ENCODE results near the gene PIP4K2A. TPM values are rescaled to one million over a fixed set of nuclear protein-coding genes. Genes with fewer than 3 reads are reported as not detected.

PIP4K2A gene
- total and polyA plus RNA-seq, 2 of the 8 experiments (the other 6 are each of a cell fraction or from before 2014, with no cell fraction given): 19.0 to 60.9 TPM

- H3K4me3 ChIP-seq (ENCODE audit: extremely low read depth in 1 of 4, insufficient read depth in 2 of 4, low read depth in 3 of 4, low read length in 4 of 4): no peak overlapping the region
- H3K36me3 ChIP-seq (ENCODE audit: control insufficient read depth in 2 of 4, insufficient read depth in 4 of 4, low read length in 3 of 4): no peaks in the 10 kb centered on the region
- H4K20me1 ChIP-seq (replicated peaks in 1 of 2; ENCODE audit: control insufficient read depth in 1 of 2, insufficient read depth in 2 of 2, low read length in 2 of 2): peaks cover 0 to 3% of the 10 kb centered on the region in 2 experiments
- peaks cover 4 to 12% (median 7%) of the 10 kb centered on the region in 4 experiments; a peak in 4 of 7 replicates for H3K4me1 ChIP-seq (replicated peaks in 1 of 4; ENCODE audit: control insufficient read depth in 3 of 4, insufficient read depth in 4 of 4, low read length in 3 of 4)
- no peak for DNase-seq (ENCODE audit: low read depth in 1 of 2, low spot score in 2 of 2)
- no peak overlapping the region for H4K91ac ChIP-seq (replicated peaks; ENCODE audit: insufficient read length, low read length)
- peaks cover 19% of the 10 kb centered on the region for H3K79me1 ChIP-seq (ENCODE audit: low read depth, low read length)
- ChIA-PET POLR2A (ENCODE audit: partially characterized antibody) (no interaction called here), CTCF (ENCODE audit: partially characterized antibody) (interaction anchor here (0.7 to 1.0 kb wide), 3 partner anchors 9 to 334 kb away, joined by 3 to 4 read pairs (median 3); no protein-coding TSS in a partner anchor)
- H4K5ac ChIP-seq (ENCODE audit: insufficient read length, low read depth, low read length): no peak overlapping the region
- 95% methylated on average over 10 of the region's 10 CpGs; no CpG with 5 or more reads in 1 of the 2 experiments for WGBS, 2 experiments (ENCODE audit: extremely low coverage in 1 of 2, insufficient coverage in 1 of 2, insufficient read length in 1 of 2, insufficient replicate concordance in 2 of 2, low coverage in 1 of 2, low lambda C conversion rate in 2 of 2, missing lambda C conversion rate in 1 of 2)
- no peaks in the 10 kb centered on the region for H3K27me3 ChIP-seq (replicated peaks in 1 of 4; ENCODE audit: control insufficient read depth in 3 of 4, extremely low read depth in 1 of 4, insufficient read depth in 3 of 4, low read length in 3 of 4)
- no peak overlapping the region for H4K8ac ChIP-seq (ENCODE audit: extremely low read depth, insufficient read depth, low read length)
- no peak overlapping the region for H2BK20ac ChIP-seq (ENCODE audit: low read length)
- H3K4me2 ChIP-seq (ENCODE audit: insufficient read depth in 1 of 2, low read depth in 2 of 2, low read length in 2 of 2): no peak overlapping the region
- no peak for TF ChIP-seq KDM4A (IDR thresholded peaks at IDR 0.05; ENCODE audit: low read depth, low read length, severe bottlenecking)
- no peak for TF ChIP-seq TAF1 (IDR thresholded peaks at IDR 0.05; ENCODE audit: low read depth, low read length)
- no peak for TF ChIP-seq EZH2 (IDR thresholded peaks at IDR 0.05; ENCODE audit: low read depth, low read length, severe bottlenecking)
- no peak for TF ChIP-seq POU5F1 (IDR thresholded peaks at IDR 0.05; ENCODE audit: low read depth, low read length)
- TF ChIP-seq JUND (IDR thresholded peaks at IDR 0.05; ENCODE audit: low read length): no peak
- no peak for TF ChIP-seq RXRA (IDR thresholded peaks at IDR 0.05; ENCODE audit: insufficient read depth, low read depth, low read length)
- no peak for TF ChIP-seq CHD1 (IDR thresholded peaks at IDR 0.05; ENCODE audit: low read depth, low read length)
- TF ChIP-seq RAD21 (IDR thresholded peaks at IDR 0.05 in 1 of 2, conservative IDR thresholded peaks at IDR 0.05 in 1 of 2; ENCODE audit: low read depth in 2 of 2, low read length in 2 of 2): no peak
- TF ChIP-seq HDAC6 (IDR thresholded peaks at IDR 0.05; ENCODE audit: low read depth, low read length): no peak
- no peak for TF ChIP-seq NRF1 (IDR thresholded peaks at IDR 0.05; ENCODE audit: low read depth, low read length)
- TF ChIP-seq FOSL1 (IDR thresholded peaks at IDR 0.05; ENCODE audit: insufficient read depth, low read depth, low read length): no peak
- TF ChIP-seq KDM1A (IDR thresholded peaks at IDR 0.05; ENCODE audit: borderline replicate concordance, low read length): no peak
- H3K79me2 ChIP-seq (ENCODE audit: control insufficient read depth in 1 of 2, insufficient read depth in 2 of 2, low read length in 2 of 2): peaks cover 0 to 98% of the 10 kb centered on the region in 2 experiments; a peak in 3 of 4 replicates
- no peak overlapping the region for H3K27ac ChIP-seq (ENCODE audit: low read depth, low read length)
- no peak overlapping the region for H2BK5ac ChIP-seq (ENCODE audit: low read depth, low read length)
- H2AFZ ChIP-seq (ENCODE audit: low read length): no peak overlapping the region
- no peak overlapping the region for H3K9ac ChIP-seq (replicated peaks in 1 of 4; ENCODE audit: extremely low read depth in 1 of 4, low read depth in 3 of 4, low read length in 3 of 4)
- H3K18ac ChIP-seq (ENCODE audit: extremely low read depth, low read length): no peak overlapping the region
- no peak overlapping the region for H3K23ac ChIP-seq (ENCODE audit: insufficient read length)
- no peak overlapping the region for H2BK120ac ChIP-seq (replicated peaks; ENCODE audit: low read depth, low read length)
- no peak overlapping the region for H2AK5ac ChIP-seq (ENCODE audit: low read depth, low read length)
- no peak overlapping the region for H3K4ac ChIP-seq (replicated peaks; ENCODE audit: insufficient read length, low read depth, low read length)
- no peak overlapping the region for H3K14ac ChIP-seq (ENCODE audit: insufficient read length)
- no peaks in the 10 kb centered on the region for H3K23me2 ChIP-seq (ENCODE audit: low read depth, low read length)
- H2BK12ac ChIP-seq (ENCODE audit: low read depth, low read length): no peak overlapping the region
- no peak overlapping the region for H3K56ac ChIP-seq (replicated peaks; ENCODE audit: insufficient read length, low read depth, low read length)
- no peak overlapping the region for H2BK15ac ChIP-seq (ENCODE audit: low read length)
- FAIRE-seq: no peak
- no peaks in the 10 kb centered on the region for H3K9me3 ChIP-seq (ENCODE audit: insufficient read depth in 2 of 2, low read depth in 1 of 2, low read length in 1 of 2)
These were observed 82.6 kb downstream of the PIP4K2A start for GRCh38 chr10:22631646-22632278.

Data from H1 (cell line).